Choroid plexus epithelial cell (primary cell): ENCODE results near the gene HYOU1.
"Not testable (repeated sequence)": the region's sequence is repeated elsewhere in the genome, so short reads cannot be mapped to it uniquely, and the experiment has no call there.

Experiments
- DNase-seq: peaks from one replicate; pipeline ENCODE4 v3.0.0-alpha.2; 2010; ENCODE audit warnings: low read depth
- H3K4me3 ChIP-seq: 2 replicates; pipeline ENCODE4 v1.5.1; 2011; ENCODE audit warnings: low read depth, mild to moderate bottlenecking, control low read depth, low read length, moderate library complexity
- CTCF ChIP-seq: conservative IDR thresholded peaks from 2 replicates; pipeline ENCODE4 v1.5.1; 2011; ENCODE audit warnings: low read depth, mild to moderate bottlenecking, control low read depth, inconsistent platforms, low read length, moderate library complexity

Gene HYOU1

GRCh38 chr11:119061256-119061655 lies 4.3 kb upstream of the HYOU1 start:
- TF ChIP-seq CTCF: no peak
- H3K4me3 ChIP-seq: no peak overlapping the region
- DNase-seq: no peak

- not testable (repeated sequence) for H3K4me3 ChIP-seq, DNase-seq
Observed at GRCh38 chr11:119059128-119059527, 2.1 kb upstream of the HYOU1 start.

GRCh38 chr11:119056421-119056999 lies 495 bp downstream of the HYOU1 start:
- no peak for DNase-seq
- TF ChIP-seq CTCF: no peak

DNA sequence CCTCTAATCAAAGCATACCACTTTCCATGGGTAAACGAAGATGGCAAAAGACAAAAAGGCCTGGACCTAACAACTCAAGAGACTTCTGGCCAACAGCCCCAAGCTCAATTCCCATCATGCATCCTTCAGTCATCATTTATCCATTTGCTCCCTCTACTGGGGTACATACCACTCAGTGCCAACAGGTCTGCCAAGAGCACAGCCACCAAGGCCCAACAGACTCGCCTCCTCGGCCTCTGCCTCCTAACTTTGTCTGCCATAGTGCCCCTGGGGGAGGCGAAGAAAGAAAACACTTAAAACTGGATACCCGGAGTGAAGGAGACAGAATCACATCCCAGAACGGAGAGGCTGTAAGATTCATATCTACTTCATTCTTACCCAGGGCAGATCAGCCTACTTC lies 1.1 kb downstream of the HYOU1 start:
- peak; percentile 28 for TF ChIP-seq CTCF
- H3K4me3 ChIP-seq: peak overlapping the region; percentile 88
- DNase-seq: peak; percentile 50

More at GRCh38 chr11:119056421-119056999, 495 bp downstream of the HYOU1 start:
- H3K4me3 ChIP-seq: peak overlapping the region; percentile 88

- DNase-seq: no peak
- H3K4me3 ChIP-seq: no peak overlapping the region
- TF ChIP-seq CTCF: no peak
Observed at GRCh38 chr11:119054418-119054817, 2.6 kb downstream of the HYOU1 start.

- H3K4me3 ChIP-seq: no peak overlapping the region
- DNase-seq: no peak
- no peak for TF ChIP-seq CTCF
Observed at GRCh38 chr11:119052163-119052814, 4.7 kb downstream of the HYOU1 start.

- TF ChIP-seq CTCF: no peak
- no peak overlapping the region for H3K4me3 ChIP-seq
- no peak for DNase-seq
Observed at GRCh38 chr11:119051440-119052162, 5.4 kb downstream of the HYOU1 start.
